CD4-positive, alpha-beta T cell treated with Interleukin-2 at 100 ng/mL for 4 hours (primary cell): ENCODE measurements around the gene PDE6B.

ENCODE experiments used
- DNase-seq: peaks from one replicate; pipeline ENCODE4 v3.0.0-alpha.2; 2020; ENCODE audit warnings: low spot score

PDE6B gene

GRCh38 chr4:600850-601515, 24.4 kb upstream of the PDE6B start:
- no peak for DNase-seq

- DNase-seq, result no peak
Measured at GRCh38 chr4:601612-602558, 23.5 kb upstream of the PDE6B start.

DNA sequence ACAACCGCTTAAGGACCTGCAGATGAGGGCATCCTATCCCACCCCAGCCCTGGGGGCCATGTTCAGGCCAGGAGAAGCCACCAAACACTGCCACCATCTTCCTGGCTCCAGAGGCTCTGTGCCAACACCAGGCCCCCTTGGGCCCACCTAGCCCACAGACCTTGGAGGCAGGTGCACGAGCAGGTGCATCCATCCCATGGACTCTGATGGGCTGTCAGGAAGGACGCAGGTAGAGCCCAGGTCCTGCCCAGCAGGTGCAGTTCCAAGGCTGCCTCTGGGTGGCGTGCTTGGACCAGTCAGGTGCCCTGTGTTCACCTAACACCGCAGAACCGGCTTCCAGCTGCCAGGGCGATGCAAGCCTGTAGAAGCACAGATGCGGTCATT, 22.8 kb upstream of the PDE6B start:
- peak; percentile 10 for DNase-seq

DNA sequence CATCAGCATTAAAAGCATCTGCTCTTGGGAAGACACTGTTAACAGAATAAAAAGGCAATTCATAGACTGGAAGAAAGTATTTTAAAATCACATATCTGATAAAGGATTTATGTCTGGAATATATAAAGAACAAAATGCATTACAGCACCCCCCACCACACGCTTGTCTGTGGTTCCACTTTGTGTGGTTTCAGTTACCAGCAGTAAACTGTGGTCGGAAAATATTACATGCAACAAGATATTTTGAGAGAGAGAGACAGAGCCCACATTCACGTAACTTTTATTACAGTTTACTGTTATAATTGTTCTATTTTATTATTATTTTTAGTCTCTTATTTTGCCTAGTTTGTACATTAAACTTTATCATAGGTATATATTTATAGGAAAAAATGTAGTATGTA, 21.2 kb upstream of the PDE6B start:
- DNase-seq, result no peak

GRCh38 chr4:605702-606425, 19.5 kb upstream of the PDE6B start:
- no peak for DNase-seq

DNA sequence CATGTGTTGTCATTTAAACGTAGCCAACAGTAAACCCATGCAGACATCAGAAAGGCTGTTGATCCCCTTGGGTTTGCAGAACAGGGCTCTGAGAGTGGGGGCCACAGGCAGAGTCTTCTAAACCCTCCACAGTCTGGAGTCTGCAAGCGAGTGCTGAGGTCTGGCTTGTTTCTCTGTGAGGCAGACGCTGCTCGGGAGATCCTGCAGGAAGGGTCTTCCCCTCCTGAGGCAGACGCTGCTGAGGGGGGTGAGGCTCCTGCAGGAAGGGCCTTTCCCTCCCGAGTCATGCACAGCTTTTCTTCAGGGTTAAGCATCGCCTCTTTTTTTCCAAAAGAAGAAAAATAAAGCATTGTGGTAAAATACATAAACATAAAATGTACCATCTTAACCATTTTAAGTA, 17.1 kb upstream of the PDE6B start:
- no peak for DNase-seq

DNA sequence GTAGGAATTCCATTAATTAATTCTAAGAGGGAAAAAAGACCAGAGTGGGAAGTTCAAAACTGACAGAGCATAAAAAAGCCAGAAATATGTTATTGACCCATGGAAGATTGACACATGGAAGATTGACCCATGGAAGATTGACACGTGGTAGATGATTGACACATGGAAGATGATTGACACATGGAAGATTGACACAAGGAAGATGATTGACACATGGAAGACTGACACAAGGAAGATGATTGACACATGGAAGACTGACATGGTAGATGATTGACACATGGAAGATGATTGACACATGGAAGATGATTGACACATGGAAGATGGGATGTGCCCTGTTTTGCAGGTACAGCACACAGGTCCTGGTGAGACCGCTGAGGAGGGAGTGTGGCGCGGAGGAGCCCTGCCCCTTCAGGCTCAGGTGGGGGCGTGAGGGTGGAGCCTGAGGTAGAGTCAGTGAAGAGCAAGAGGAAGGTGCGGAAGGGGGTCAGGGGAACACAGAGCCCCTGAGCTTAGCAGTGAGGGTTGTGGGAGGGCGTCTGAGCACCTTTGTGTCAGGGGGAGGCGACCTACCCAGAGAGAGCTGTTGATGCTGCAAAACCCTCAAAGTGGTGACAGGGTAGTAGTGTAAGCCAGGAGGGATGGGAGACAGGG, 15.8 kb upstream of the PDE6B start:
- no peak for DNase-seq

- no peak for DNase-seq
Measured at GRCh38 chr4:610411-611261, 14.7 kb upstream of the PDE6B start.

DNA sequence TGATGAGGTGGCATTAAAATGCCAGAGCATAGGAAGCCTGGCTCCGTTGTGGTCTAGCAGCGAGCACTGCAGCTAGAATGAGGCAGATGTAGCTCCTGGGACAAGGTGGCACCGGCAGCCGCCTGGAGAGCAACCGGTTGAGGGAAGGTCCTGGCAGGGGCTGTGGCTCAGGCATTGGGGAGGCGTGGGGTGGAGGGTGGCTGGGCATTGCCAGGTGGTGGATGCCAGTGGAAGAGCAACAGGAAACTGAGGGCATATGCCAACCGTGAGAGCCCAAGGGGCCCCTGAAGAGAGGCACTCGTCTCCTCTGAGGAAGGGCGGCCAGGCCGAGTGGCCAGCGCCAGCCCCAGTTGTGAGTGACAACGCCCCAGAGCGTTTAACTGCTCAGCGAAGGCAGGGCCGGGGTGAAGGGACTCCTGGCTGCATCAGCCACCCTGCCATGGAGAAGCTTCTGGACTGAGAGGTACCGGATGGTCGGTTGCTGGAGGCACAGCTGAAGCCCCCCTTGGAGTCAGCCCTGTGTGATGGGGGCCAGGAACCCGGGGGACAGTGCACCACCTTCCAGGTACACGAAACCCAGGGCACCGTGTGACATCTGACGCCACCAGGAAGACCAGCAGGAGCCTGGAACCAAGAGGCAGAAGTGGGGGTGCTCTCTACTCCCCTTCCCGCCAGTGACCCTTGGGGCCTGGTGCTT, 13.2 kb upstream of the PDE6B start:
- no peak for DNase-seq

DNA sequence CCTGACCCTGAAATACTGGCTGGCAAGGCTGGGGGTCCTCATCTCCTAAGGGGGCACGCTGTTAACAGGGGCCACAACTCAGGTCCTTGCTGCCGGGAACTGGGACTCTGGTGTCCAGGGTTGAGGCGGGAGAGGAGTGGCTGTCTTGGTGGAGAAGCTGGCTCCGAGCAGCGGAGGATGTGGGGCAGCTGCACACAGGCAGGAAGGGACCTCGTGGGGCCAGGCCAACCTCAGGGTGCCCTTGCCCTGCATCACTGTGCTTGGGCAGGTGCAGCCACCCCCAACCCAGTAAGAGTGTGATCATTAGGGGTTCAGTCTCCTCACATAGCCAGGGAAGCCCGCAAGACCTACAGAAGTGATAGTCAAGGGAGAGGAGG, 12.6 kb upstream of the PDE6B start:
- no peak for DNase-seq

DNA sequence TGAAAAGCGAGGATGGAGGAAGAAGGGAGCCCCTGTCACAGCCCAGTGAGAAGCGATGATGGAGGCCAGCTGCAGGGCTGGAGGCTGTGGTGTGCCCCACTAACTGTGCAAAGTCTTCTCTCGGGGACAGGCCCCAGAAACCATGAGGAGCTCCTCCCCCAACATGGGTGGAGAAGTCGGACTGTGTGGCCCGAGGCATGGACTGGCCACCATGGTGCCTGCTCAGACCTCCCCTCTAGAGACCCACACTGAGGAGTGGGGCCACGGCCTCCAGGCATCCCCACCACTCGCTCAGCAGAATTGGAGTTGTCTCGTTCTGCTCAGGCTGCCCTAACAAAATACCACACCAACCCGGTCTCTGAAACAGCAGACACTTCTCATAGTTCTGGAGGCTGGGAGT, 12.2 kb upstream of the PDE6B start:
- no peak for DNase-seq

DNA sequence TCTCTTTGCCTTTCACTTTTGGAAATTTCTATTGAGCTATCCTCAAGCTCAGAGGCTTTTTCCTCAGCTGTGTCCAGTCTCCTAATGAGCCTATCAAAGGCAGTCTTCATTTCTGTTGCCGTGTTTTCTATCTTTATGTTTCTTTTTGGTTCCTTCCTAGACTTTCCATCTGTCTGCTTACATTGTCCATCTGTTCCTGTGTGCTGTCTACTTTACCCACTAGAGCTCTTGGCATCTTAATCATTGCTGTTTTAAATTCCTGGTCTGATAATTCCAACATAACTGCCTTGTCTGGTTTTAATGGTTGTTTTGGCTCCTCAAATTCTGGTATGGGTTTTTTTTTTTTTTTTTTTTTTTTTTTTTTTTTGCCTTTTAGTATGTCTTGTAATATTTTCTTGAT, 9.3 kb upstream of the PDE6B start:
- no peak for DNase-seq

DNA sequence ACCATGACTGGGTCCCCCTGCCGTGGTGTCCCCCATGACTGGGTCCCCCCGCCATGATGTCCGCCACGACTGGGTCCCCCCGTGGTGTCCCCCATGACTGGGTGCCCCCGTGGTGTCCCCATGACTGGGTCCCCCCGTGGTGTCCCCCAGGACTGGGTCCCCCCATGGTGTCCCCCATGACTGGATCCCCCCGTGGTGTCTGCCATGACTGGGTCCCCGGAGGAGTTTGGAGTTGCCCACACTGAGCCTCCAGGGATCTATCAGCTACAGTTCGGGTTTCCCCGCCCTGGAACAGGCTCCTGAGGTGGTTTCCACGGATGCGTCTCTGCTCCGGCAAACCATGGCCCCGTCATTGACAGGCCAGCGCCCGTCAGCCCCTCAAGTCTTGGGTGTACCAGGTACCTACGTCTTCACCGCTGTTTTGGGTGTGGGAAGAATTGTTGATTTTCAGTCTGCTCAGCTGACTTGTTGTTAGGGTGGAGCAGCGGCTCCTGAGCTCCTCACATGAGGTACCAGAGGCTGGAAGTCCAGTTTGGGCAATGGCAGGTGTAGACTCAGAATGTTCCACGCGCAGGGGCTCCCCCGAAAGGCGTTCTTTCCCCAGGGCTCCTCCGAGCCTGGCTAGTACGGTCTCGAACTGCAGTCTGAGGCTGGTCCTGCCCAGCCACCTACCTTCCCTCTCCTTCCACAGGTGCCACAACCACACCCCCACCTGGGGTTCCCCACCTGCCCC, 8.3 kb upstream of the PDE6B start:
- DNase-seq, result no peak

DNA sequence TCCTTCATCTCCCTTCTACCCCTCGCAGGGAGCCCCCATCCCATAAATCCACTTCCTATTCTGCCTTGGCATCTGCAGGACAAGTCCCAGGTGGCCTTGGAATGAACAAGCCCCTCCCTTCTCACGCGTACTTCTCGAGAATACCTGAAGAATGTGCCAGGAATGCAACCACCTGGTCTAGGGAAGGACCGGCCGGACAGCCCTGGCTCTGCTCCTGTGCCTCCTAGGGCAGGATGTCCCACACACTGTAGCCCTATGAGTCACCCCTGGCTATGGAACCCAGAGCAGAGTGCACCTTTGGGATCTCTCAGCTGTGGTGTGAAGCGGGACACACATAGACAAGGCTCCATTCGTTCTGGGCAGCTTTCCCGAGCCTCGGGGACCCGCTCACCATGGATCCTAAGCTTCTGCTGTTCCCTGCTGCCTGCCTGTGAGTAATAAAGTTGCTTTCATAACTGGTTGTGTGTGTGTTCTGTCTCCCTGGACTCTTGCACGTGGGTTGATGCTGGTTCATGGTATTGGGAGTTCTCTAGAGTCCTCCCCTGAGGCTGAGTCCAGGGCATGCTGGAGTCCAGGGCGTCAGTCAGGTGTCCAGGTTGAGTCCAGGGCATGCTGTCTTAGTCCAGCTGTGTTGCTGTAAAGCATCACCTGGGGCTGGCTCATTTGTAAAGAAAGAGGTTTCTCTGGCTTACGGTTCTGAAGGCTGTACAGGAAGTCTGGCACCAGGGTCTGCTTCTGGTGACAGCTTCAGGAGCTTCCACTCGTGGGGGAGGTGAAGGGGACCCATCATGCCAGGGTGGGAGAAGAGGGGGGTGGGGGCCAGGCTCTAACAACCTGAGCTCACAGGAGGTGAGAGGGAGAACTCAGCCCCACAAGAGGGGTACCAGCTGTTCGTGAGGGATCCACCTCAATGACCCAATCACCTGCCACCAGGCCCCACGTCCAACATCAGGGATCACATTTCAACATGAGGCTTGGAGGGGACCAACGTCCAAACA, 7.4 kb upstream of the PDE6B start:
- DNase-seq, result no peak

GRCh38 chr4:620201-620600, 5.2 kb upstream of the PDE6B start:
- DNase-seq, result no peak

- DNase-seq, result no peak
Measured at GRCh38 chr4:620851-621261, 4.5 kb upstream of the PDE6B start.

- DNase-seq, result no peak
Measured at GRCh38 chr4:621296-622070, 3.9 kb upstream of the PDE6B start.
